HEK293T (cell line): ENCODE results near the gene MOV10.
A peak's percentile ranks its signal among the peaks of the same experiment; 100 is the strongest.

Experiments
- CTCF ChIA-PET: fragments of 350-600 bp; formaldehyde crosslinking; extraction: SDS; loops from one replicate; lab custom pipeline; 2021; ENCODE audit warnings: antibody characterized with exemption, inconsistent platforms; lab: Yijun Ruan, JAX
- POLR2A ChIA-PET: fragments of 350-600 bp; formaldehyde crosslinking; extraction: SDS; loops from one replicate; lab custom pipeline; 2020; ENCODE audit warnings: antibody characterized with exemption, inconsistent platforms; lab: Yijun Ruan, JAX
- DNase-seq: peaks from one replicate; pipeline ENCODE4 v3.0.0; 2012; ENCODE audit warnings: mixed read lengths; ENCODE audit errors: extremely low spot score
- ARNT ChIP-seq: fragments of 450-650 bp; IDR thresholded peaks from 2 replicates; pipeline ENCODE4 v1.6.1; 2017; ENCODE audit warnings: mild to moderate bottlenecking
- BHLHE40 ChIP-seq: fragments of 450-650 bp; IDR thresholded peaks from 2 replicates; pipeline ENCODE4 v1.6.1; 2016; ENCODE audit warnings: mild to moderate bottlenecking, moderate library complexity, borderline replicate concordance
- CTBP1 ChIP-seq: fragments of 450-650 bp; IDR thresholded peaks from 2 replicates; pipeline ENCODE4 v1.6.1; 2016; ENCODE audit warnings: borderline replicate concordance
- ELF4 ChIP-seq: fragments of 450-650 bp; IDR thresholded peaks from 2 replicates; pipeline ENCODE4 v1.6.1; 2017; ENCODE audit warnings: antibody characterized with exemption
- FOXK2 ChIP-seq: fragments of 450-650 bp; IDR thresholded peaks from 2 replicates; pipeline ENCODE4 v1.6.1; 2016; ENCODE audit warnings: mild to moderate bottlenecking
- FOXM1 ChIP-seq: fragments of 450-650 bp; IDR thresholded peaks from 2 replicates; pipeline ENCODE4 v1.6.1; 2017; ENCODE audit warnings: mild to moderate bottlenecking, borderline replicate concordance
- HDGF ChIP-seq: fragments of 450-650 bp; IDR thresholded peaks from 2 replicates; pipeline ENCODE4 v1.6.1; 2017; ENCODE audit warnings: antibody characterized with exemption, borderline replicate concordance
- L3MBTL2 ChIP-seq: fragments of 450-650 bp; conservative IDR thresholded peaks from 2 replicates; pipeline ENCODE4 v1.6.1; 2016; ENCODE audit warnings: mild to moderate bottlenecking
- LEF1 ChIP-seq: fragments of 450-650 bp; IDR thresholded peaks from 2 replicates; pipeline ENCODE4 v1.6.1; 2017; ENCODE audit warnings: mild to moderate bottlenecking, borderline replicate concordance
- NFRKB ChIP-seq: fragments of 450-650 bp; IDR thresholded peaks from 2 replicates; pipeline ENCODE4 v1.6.1; 2016; ENCODE audit warnings: mild to moderate bottlenecking, moderate library complexity
- SP1 ChIP-seq: fragments of 450-650 bp; IDR thresholded peaks from 2 replicates; pipeline ENCODE4 v1.6.1; 2017
- SUZ12 ChIP-seq: fragments of 450-650 bp; IDR thresholded peaks from 2 replicates; pipeline ENCODE4 v1.6.1; 2016; ENCODE audit warnings: mild to moderate bottlenecking
- TARDBP ChIP-seq: fragments of 450-650 bp; IDR thresholded peaks from 2 replicates; pipeline ENCODE4 v1.6.1; 2016
- ZNF384 ChIP-seq: fragments of 450-650 bp; IDR thresholded peaks from 2 replicates; pipeline ENCODE4 v1.6.1; 2016
- TF ChIP-seq, protein P1 (sequence below): fragments of 450-650 bp; IDR thresholded peaks from 2 replicates; pipeline ENCODE4 v1.6.1; 2016

Gene MOV10

GRCh38 chr1:112665857-112666256 is 8.6 kb upstream of the MOV10 start:
- CTCF ChIA-PET, result no interaction called here
- POLR2A ChIA-PET, result no interaction called here
- DNase-seq, result no peak
- no peak for TF ChIP-seq ELF4
- no peak for TF ChIP-seq SUZ12
- TF ChIP-seq CTBP1, result no peak
- no peak for TF ChIP-seq ARNT
- no peak for TF ChIP-seq TARDBP
- TF ChIP-seq NFRKB, result no peak
- TF ChIP-seq BHLHE40, result no peak
- TF ChIP-seq, protein P1, sequence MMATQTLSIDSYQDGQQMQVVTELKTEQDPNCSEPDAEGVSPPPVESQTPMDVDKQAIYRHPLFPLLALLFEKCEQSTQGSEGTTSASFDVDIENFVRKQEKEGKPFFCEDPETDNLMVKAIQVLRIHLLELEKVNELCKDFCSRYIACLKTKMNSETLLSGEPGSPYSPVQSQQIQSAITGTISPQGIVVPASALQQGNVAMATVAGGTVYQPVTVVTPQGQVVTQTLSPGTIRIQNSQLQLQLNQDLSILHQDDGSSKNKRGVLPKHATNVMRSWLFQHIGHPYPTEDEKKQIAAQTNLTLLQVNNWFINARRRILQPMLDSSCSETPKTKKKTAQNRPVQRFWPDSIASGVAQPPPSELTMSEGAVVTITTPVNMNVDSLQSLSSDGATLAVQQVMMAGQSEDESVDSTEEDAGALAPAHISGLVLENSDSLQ, result no peak
- no peak for TF ChIP-seq SP1
- no peak for TF ChIP-seq ZNF384
- TF ChIP-seq LEF1, result no peak
- no peak for TF ChIP-seq HDGF

DNA sequence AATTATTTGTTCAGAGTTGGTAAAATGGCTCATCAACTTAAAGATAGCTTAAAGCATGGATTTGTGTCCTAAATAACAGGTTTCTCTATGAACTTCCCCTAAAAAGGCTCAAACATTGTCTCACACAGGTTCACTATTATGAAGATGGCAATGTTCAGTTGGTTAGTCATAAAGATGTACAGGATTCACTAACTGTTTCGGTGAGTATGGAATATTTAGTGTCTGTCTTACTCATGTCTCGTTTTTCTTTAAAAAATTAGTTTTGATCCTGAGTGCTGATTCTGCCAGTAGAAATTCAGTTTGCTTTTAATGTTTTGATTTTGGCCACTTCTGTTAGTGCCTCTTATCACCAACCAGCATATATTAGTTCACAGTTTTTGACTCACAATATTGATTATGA is 7.5 kb upstream of the MOV10 start:
- DNase-seq, result no peak
- TF ChIP-seq ARNT, result no peak
- TF ChIP-seq TARDBP, result no peak
- no peak for TF ChIP-seq CTBP1
- no peak for TF ChIP-seq ZNF384
- TF ChIP-seq NFRKB, result no peak
- TF ChIP-seq ELF4, result no peak
- TF ChIP-seq FOXK2, result no peak
- no peak for TF ChIP-seq SUZ12
- TF ChIP-seq L3MBTL2, result no peak
- TF ChIP-seq FOXM1, result no peak
- no peak for TF ChIP-seq BHLHE40
- ChIA-PET CTCF (no interaction called here), POLR2A (no interaction called here)

DNA sequence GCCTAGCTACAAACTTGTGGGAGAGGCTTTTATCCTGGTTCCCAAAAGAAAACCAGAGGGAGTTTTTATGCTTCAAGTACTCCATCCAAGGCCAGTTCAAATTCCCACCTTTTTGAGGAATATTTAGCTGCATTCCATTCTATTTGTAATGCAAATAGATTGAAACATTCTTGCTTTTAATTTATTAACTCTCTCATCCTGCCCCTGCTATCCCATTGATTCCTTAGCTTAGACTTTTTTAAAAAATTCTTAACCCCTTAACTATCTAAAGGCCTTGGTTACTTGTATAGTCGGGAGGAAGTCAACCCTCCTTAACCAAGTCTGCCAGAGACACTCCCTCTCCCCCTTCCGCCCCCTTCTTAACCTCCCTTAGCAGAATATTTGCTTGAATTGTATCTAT is 2.5 kb upstream of the MOV10 start:
- TF ChIP-seq SP1, result no peak
- TF ChIP-seq HDGF, result no peak
- TF ChIP-seq ZNF384, result no peak
- TF ChIP-seq TARDBP, result no peak
- TF ChIP-seq FOXM1, result no peak
- no peak for TF ChIP-seq FOXK2
- no peak for TF ChIP-seq L3MBTL2
- TF ChIP-seq, protein P1, result no peak
- DNase-seq, result no peak
- ChIA-PET POLR2A (interaction anchor here (2.8 kb wide), 1 partner anchor 53 kb away, joined by 13 read pairs; the partner anchor contains the start of gene ST7L), CTCF (interaction anchor here (0.8 to 2.9 kb wide), 2 partner anchors 10 to 47 kb away, joined by 3 to 9 read pairs; a partner anchor contains a TSS)

- CTCF ChIA-PET, result interaction anchor here (0.6 to 2.9 kb wide), 5 partner anchors 11 to 238 kb away, joined by 3 to 9 read pairs (median 3); a partner anchor contains a TSS
- DNase-seq, result no peak
- POLR2A ChIA-PET, result interaction anchor here (1.4 to 4.5 kb wide), 3 partner anchors 29 to 54 kb away, joined by 3 to 67 read pairs (median 13); partner anchors contain the start of gene ST7L
Measured at GRCh38 chr1:112672842-112673241, 1.6 kb upstream of the MOV10 start.

GRCh38 chr1:112673592-112674439 is 643 bp upstream of the MOV10 start:
- TF ChIP-seq CTBP1 (no peak), ZNF384 (no peak)
- TF ChIP-seq, protein P1, result peak; percentile 82
- peak; percentile 34 for DNase-seq
- CTCF ChIA-PET, result interaction anchor here (0.5 to 2.9 kb wide), 12 partner anchors 10 to 172 kb away, joined by 3 to 9 read pairs (median 4); partner anchors contain the start of genes PPM1J and RHOC
- POLR2A ChIA-PET, result interaction anchor here (0.9 to 4.5 kb wide), 16 partner anchors 10 to 172 kb away, joined by 3 to 67 read pairs (median 6); partner anchors contain the start of genes CAPZA1, RHOC and ST7L

More at GRCh38 chr1:112672842-112673241, 1.6 kb upstream of the MOV10 start:
- TF ChIP-seq LEF1, result no peak

DNA sequence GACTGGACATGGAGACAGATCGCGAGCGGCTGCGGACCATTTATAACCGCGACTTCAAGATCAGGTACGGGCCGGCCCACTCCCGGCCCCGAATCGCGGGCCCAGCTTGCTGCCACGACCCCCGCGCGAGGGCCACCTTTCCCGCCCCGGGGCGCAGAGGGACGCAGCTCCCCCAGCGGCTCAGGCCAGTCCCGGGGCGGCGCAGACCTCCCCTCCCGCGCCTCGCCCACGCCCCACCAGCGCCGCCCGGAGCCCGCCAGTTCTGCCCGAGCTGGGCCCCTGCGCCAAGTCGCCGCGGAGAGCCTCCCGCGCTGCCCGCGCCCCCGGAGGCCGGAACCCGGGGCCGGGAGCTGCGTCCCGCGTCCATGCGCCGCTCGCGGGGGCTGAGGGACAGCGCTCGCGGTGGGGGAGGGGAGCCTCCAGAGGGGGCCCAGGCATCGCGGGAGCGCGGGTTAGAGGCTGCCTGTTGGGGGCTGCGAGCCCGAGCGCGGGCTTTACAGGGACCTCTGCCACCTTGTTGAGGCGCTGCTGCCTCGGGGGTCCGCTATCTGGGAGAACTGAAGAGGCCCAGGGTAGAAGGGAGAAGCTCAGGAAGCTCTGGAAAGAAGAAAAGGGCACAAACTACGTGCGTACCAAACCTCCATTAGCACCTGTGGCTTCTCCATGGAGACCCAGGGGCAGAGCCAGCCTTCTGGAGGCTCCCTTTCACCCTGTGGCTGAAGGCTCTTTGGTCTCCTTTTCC is 698 bp downstream of the MOV10 start:
- TF ChIP-seq HDGF (no peak), BHLHE40 (no peak), SP1 (no peak), LEF1 (0 out of 2 replicates have a peak, but pooled peaks have one; percentile 52), FOXM1 (peak; percentile 50; the same call in 1 of the 2 replicates), ELF4 (no peak), ARNT (0 out of 2 replicates have a peak, but pooled peaks have one; percentile 4), FOXK2 (no peak), NFRKB (no peak)
- CTCF ChIA-PET, result interaction anchor here (0.8 to 2.9 kb wide), 8 partner anchors 14 to 173 kb away, joined by 3 to 9 read pairs (median 4); partner anchors contain the start of genes PPM1J and RHOC
- peak; percentile 65 for DNase-seq
- POLR2A ChIA-PET, result interaction anchor here (0.6 to 4.5 kb wide), 21 partner anchors 9 to 1896 kb away, joined by 3 to 67 read pairs (median 4); partner anchors contain the start of genes CAPZA1, PPM1J, RHOC and ST7L
